Activated T-helper 1 cell treated with anti-CD3 and anti-CD28 coated beads, Interleukin-12 subunit alpha, Interleukin-12 subunit beta, Interleukin-2, Interleukin-4 antibody, amounts not matched to agents 30 ng/mL and 10 ng/mL and 1 ng/mL, durations not matched to agents 14 hours and 24 hours and 36 hours (primary cell): ENCODE data around the gene OR4K15. TPM values are rescaled to one million over a fixed set of nuclear protein-coding genes. Genes with fewer than 3 reads are reported as not detected.
"Not testable (repeated sequence)": the region's sequence is repeated elsewhere in the genome, so short reads cannot be mapped to it uniquely, and the experiment has no call there.

Experiments used
- DNase-seq: peaks from one replicate; pipeline ENCODE4 v3.0.0; 2021; ENCODE audit warnings: low spot score
- H3K27ac Mint-ChIP-seq: one replicate; pipeline ENCODE4 v1.8.0; 2021; ENCODE audit warnings: mild to moderate bottlenecking, mixed read lengths
- H3K27me3 Mint-ChIP-seq: one replicate; pipeline ENCODE4 v1.8.0; 2022; ENCODE audit warnings: mild to moderate bottlenecking, moderate library complexity, mixed read lengths; ENCODE audit not compliant: insufficient read depth
- H3K36me3 Mint-ChIP-seq: one replicate; pipeline ENCODE4 v1.8.0; 2021; ENCODE audit warnings: low read depth, mixed read lengths
- H3K4me1 Mint-ChIP-seq: one replicate; pipeline ENCODE4 v1.8.0; 2021; ENCODE audit warnings: low read depth, mixed read lengths
- H3K4me3 Mint-ChIP-seq: one replicate; pipeline ENCODE4 v1.8.0; 2021; ENCODE audit warnings: mild to moderate bottlenecking, moderate library complexity, mixed read lengths
- H3K9me3 Mint-ChIP-seq: one replicate; pipeline ENCODE4 v1.8.0; 2021; ENCODE audit warnings: mixed read lengths
- intact Hi-C: fragments of 100-400 bp; cut with micrococcal nuclease; formaldehyde crosslinking; loops from one replicate; pipeline ENCODE4 v1.15.1; 2024
- total RNA-seq: library from RNA; stranded (reverse); gene quantifications from 2 replicates; pipeline ENCODE4 v1.2.3, GENCODE V29; 2022

The OR4K15 gene, protein sequence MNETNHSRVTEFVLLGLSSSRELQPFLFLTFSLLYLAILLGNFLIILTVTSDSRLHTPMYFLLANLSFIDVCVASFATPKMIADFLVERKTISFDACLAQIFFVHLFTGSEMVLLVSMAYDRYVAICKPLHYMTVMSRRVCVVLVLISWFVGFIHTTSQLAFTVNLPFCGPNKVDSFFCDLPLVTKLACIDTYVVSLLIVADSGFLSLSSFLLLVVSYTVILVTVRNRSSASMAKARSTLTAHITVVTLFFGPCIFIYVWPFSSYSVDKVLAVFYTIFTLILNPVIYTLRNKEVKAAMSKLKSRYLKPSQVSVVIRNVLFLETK
- not detected in 2 replicates for total RNA-seq

DNA sequence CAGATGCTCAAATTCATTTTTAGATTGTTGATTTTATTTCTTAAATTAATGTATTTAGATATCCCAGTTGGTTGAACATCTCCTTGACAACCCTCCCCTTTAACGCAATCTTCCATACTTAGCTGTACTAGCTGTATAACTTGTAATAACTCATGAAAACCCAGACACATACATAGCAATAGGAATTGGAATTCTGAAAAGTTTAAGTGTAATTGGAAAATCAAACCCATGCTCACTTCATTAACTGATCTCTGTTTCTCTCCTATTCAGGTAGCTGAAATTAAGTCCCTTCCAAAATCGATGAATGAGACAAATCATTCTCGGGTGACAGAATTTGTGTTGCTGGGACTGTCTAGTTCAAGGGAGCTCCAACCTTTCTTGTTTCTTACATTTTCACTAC, at the start of gene OR4K15:
TSS of gene OR4K15 (plus strand) at position 301 of the 400 bp plus-strand sequence. CDS start at position 301, 0 bp downstream.
- no peak for DNase-seq
- peaks cover 2% of the 10 kb centered on the region for H3K9me3 Mint-ChIP-seq
- intact Hi-C loops, result no loop called here
- peaks cover 3% of the 10 kb centered on the region for H3K27me3 Mint-ChIP-seq
- peaks cover 11% of the 10 kb centered on the region for H3K4me1 Mint-ChIP-seq
- H3K27ac Mint-ChIP-seq, result no peak within 1 kb of the TSS
- no peaks in the 10 kb centered on the region for H3K36me3 Mint-ChIP-seq
- peak within 1 kb of the TSS; percentile 17 for H3K4me3 Mint-ChIP-seq

DNA sequence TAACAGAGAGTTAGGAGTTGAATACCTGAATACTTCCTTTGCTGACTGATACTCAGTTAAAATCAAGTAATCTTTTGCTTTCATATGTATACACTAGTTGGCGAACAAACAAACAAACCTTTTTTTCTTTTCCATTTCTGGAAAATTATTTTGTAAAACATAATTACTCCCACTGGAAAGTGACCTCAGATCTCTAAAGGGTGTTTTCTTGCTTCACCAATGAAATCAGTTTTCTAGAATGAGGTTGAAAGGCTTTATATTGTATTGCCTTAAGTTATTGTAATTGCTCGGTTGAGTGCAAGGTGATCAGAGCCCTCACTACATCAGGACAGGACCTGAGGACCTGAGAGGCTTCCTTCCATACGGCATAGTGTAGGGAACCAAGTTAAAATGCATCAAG, 44.8 kb upstream of the OR4K15 start, which contains the start of gene OR4K1:
TSS of gene OR4K1 (plus strand) at position 301 of the 400 bp plus-strand sequence. CDS start 4,750 bp downstream, outside the sequence.
- H3K27me3 Mint-ChIP-seq, result no peaks in the 10 kb centered on the region
- no peaks in the 10 kb centered on the region for H3K9me3 Mint-ChIP-seq
- no peak within 1 kb of the TSS for H3K4me3 Mint-ChIP-seq
- intact Hi-C loops, result no loop called here
- no peak for DNase-seq
- H3K36me3 Mint-ChIP-seq, result no peaks in the 10 kb centered on the region
- H3K4me1 Mint-ChIP-seq, result no peaks in the 10 kb centered on the region
- no peak within 1 kb of the TSS for H3K27ac Mint-ChIP-seq

DNA sequence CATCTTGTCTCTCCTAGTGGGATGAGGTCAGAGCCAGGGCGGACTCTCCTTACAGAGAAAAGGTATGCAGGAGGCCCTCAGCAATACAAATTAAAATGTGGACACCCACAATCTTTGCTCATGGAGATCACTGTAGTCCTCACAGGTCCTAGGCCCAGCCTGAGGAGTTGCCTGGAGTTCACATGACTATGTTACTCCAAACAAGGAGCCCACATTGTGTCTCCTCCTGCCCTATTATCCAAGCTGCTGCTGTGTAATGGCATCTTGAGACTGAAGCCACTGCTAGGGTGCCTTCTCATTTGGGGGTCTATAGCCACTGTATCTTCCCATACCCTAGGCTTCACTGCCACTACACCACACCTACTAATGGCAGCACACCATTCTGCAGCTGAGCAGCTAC, 33.7 kb upstream of the OR4K15 start:
- intact Hi-C loops, result no loop called here
- Mint-ChIP-seq H3K4me1 (no peaks in the 10 kb centered on the region), H3K27ac (no peak overlapping the region), H3K27me3 (no peaks in the 10 kb centered on the region), H3K36me3 (no peaks in the 10 kb centered on the region), H3K9me3 (no peaks in the 10 kb centered on the region), H3K4me3 (no peak overlapping the region)
- no peak for DNase-seq

DNA sequence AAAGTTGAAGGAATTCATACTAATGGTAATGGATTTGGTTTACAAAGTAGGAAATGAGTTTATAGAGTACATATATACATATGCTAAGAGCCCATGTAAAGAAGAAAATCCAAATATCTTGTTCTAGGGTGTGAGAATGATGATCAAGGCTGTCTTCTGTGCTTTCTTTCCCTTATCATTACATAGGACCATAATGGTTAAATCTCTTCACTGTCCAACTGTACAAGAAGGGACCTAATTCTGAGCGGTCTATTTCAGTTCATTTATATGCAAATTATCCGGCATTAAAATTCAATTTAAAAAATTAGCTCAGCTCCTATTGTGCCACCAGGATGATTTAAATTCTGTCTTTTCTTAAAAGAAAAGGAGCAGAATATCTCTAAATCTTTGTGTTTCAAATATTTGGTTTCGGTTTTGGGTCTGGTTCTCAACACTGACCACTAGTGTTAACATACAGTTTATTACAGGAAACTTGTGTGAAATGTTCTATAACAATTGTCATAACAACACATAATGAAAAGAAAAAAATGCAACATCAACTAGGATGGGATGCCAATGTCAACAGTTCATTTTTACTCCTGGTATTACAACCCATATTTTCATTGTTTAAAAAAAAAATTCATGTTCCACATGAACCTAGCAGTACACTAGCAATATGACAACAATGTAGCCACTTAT, 27.8 kb upstream of the OR4K15 start:
- no peaks in the 10 kb centered on the region for H3K9me3 Mint-ChIP-seq
- DNase-seq, result no peak
- no peaks in the 10 kb centered on the region for H3K36me3 Mint-ChIP-seq
- no peak overlapping the region for H3K4me3 Mint-ChIP-seq
- H3K4me1 Mint-ChIP-seq, result no peaks in the 10 kb centered on the region
- intact Hi-C loops, result no loop called here
- H3K27me3 Mint-ChIP-seq, result no peaks in the 10 kb centered on the region
- no peak overlapping the region for H3K27ac Mint-ChIP-seq

DNA sequence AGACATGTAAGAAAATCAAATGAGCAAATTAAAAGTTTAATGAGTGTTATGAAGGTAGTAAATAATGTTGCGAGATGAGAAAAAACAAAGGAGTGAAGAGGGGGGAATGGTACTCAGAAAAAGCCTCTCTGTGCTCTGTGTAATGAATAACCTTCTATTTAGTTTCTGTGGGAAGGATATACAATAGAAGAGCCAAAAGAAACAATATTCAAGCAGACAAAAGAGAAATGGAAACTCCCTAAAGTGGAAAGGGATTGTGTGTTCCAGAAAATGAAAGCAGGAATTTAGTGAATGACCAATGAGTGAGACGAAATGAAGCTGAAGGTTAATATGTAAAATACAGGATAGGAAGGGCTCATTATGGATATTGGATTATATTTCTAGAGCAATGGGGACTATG, 26.2 kb upstream of the OR4K15 start:
- H3K4me1 Mint-ChIP-seq, result no peaks in the 10 kb centered on the region
- H3K4me3 Mint-ChIP-seq, result no peak overlapping the region
- no peaks in the 10 kb centered on the region for H3K9me3 Mint-ChIP-seq
- no peaks in the 10 kb centered on the region for H3K36me3 Mint-ChIP-seq
- DNase-seq, result no peak
- no peaks in the 10 kb centered on the region for H3K27me3 Mint-ChIP-seq
- no peak overlapping the region for H3K27ac Mint-ChIP-seq
- intact Hi-C loops, result no loop called here

DNA sequence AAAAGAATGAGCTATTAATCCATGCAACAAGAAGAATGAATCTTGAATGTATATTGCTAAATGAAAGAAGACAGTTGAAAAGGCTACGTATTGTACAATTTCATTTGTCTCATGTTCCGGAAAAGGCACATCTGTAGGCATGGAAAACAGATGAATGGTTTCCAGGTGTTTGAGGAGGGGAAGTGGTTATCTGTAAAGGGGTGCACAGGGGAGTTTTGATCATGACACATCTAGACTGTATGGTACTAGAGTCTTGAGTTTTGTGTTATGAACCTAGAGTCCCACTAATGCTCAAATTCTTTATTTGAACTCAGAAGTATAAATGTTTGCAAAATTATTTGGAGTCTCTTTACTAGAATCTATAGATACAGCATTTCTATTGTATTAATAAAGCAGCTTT, 5.7 kb upstream of the OR4K15 start:
- H3K4me3 Mint-ChIP-seq, H3K9me3 Mint-ChIP-seq, intact Hi-C loops, H3K27me3 Mint-ChIP-seq, H3K36me3 Mint-ChIP-seq, DNase-seq, H3K4me1 Mint-ChIP-seq, H3K27ac Mint-ChIP-seq: not testable (repeated sequence)

DNA sequence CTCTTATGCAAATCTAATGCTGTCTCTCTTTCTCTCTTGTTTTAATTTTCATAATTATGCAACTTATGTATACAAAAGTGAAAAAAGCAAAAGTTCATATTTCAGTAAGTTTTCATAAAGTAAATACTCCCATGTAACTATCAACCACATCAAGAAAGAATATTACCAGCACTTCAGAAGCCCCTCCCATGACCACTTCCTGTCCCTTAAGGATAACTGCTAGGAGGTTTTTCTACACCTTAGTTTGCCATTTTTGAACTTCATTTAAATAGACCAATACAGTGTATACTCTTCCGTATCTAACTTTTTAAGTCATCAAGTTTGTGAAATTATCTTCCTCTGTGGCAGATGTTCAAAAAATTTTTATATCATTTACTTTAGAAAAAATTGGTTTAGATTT, 547 bp upstream of the OR4K15 start:
- no peaks in the 10 kb centered on the region for H3K9me3 Mint-ChIP-seq
- H3K27me3 Mint-ChIP-seq, result peaks cover 4% of the 10 kb centered on the region
- peak overlapping the region; percentile 17 for H3K4me3 Mint-ChIP-seq
- H3K36me3 Mint-ChIP-seq, result no peaks in the 10 kb centered on the region
- intact Hi-C loops, result no loop called here
- peaks cover 11% of the 10 kb centered on the region for H3K4me1 Mint-ChIP-seq
- no peak overlapping the region for H3K27ac Mint-ChIP-seq
- DNase-seq, result peak; percentile 11

DNA sequence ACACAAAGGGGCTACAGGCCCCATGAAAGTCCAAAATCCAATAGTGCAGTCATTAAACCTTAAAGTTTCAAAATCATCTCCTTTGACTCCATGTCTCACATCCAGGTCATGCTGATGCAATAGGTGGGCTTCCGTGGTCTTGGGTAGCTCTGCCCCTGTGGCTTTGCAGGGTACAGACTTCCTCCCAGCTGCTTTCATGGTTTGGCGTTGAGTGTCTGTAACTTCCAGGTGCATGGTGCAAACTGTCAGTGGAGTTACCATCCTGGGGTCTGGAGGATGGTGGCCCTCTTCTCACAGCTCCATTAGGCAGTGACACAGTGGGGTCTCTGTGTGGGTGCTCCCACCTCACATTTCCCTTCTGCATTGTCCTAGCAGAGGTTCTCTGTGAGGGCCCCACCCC, 18.0 kb downstream of the OR4K15 start:
- intact Hi-C loops, result no loop called here
- H3K9me3 Mint-ChIP-seq, result peaks cover 11% of the 10 kb centered on the region
- no peaks in the 10 kb centered on the region for H3K4me1 Mint-ChIP-seq
- H3K36me3 Mint-ChIP-seq, result no peaks in the 10 kb centered on the region
- no peak overlapping the region for H3K4me3 Mint-ChIP-seq
- H3K27me3 Mint-ChIP-seq, result peaks cover 3% of the 10 kb centered on the region
- no peak for DNase-seq
- no peak overlapping the region for H3K27ac Mint-ChIP-seq

DNA sequence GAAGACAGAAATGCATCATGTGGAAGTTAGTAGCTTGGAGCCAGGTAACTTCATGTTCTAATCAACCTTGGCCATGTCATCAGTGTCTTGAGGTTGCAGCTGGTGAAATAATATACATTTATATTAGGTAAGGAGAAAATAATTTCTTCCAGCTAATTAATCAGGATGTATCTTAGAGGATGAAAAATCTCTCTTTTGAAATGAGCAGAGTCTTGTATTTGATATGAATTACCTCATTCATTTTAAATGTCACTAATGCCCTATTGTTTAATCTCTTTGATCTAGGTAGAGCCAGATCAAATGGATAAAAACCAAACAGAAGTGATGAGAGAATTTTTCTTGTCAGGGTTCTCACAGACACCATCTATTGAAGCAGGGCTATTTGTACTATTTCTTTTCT, 26.5 kb downstream of the OR4K15 start, which contains the start of gene OR4Q2:
TSS of gene OR4Q2 (plus strand) at position 301 of the 400 bp plus-strand sequence.
- no peak within 1 kb of the TSS for H3K4me3 Mint-ChIP-seq
- H3K9me3 Mint-ChIP-seq, result peaks cover 7% of the 10 kb centered on the region
- no peaks in the 10 kb centered on the region for H3K4me1 Mint-ChIP-seq
- H3K27me3 Mint-ChIP-seq, result no peaks in the 10 kb centered on the region
- H3K27ac Mint-ChIP-seq, result no peak within 1 kb of the TSS
- no peaks in the 10 kb centered on the region for H3K36me3 Mint-ChIP-seq
- DNase-seq, result no peak
- intact Hi-C loops, result no loop called here

DNA sequence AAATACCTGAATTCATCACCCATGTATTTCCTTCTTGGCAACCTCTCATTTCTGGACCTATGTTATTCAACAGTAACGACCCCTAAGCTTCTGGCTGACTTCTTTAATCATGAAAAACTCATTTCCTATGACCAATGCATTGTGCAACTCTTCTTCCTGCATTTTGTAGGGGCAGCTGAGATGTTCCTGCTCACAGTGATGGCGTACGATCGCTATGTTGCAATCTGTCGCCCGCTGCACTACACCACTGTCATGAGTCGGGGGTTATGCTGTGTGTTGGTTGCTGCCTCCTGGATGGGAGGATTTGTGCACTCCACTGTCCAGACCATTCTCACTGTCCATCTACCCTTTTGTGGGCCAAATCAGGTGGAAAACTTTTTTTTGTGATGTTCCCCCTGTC, 26.9 kb downstream of the OR4K15 start:
- Mint-ChIP-seq H3K4me1 (no peaks in the 10 kb centered on the region), H3K36me3 (no peaks in the 10 kb centered on the region), H3K27ac (no peak overlapping the region), H3K9me3 (peaks cover 7% of the 10 kb centered on the region), H3K4me3 (no peak overlapping the region), H3K27me3 (no peaks in the 10 kb centered on the region)
- intact Hi-C loops, result no loop called here
- DNase-seq, result no peak

DNA sequence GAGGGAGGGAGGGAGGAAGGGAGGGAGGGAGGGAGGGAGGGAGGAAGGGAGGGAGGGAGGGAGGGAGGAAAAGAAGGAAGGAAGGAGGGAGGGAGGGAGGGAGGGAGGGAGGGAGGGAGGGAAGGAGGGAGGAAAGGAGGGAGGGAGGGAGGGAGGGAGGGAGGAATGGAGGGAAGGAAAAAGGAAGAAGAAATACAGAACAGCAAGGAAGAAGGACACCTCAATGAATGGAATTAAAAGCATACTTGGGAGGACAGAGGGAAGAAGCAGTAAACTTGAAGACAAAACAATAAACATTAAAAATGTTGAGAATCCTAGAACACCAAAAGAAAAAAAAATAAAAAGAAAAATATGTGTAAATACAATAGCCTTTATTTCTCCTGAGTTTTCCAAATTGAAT, 32.8 kb downstream of the OR4K15 start:
- no peaks in the 10 kb centered on the region for H3K4me1 Mint-ChIP-seq
- intact Hi-C loops, result no loop called here
- H3K9me3 Mint-ChIP-seq, result peaks cover 12% of the 10 kb centered on the region
- no peak overlapping the region for H3K4me3 Mint-ChIP-seq
- no peaks in the 10 kb centered on the region for H3K36me3 Mint-ChIP-seq
- H3K27me3 Mint-ChIP-seq, result peaks cover 1% of the 10 kb centered on the region
- H3K27ac Mint-ChIP-seq, result no peak overlapping the region
- no peak for DNase-seq

DNA sequence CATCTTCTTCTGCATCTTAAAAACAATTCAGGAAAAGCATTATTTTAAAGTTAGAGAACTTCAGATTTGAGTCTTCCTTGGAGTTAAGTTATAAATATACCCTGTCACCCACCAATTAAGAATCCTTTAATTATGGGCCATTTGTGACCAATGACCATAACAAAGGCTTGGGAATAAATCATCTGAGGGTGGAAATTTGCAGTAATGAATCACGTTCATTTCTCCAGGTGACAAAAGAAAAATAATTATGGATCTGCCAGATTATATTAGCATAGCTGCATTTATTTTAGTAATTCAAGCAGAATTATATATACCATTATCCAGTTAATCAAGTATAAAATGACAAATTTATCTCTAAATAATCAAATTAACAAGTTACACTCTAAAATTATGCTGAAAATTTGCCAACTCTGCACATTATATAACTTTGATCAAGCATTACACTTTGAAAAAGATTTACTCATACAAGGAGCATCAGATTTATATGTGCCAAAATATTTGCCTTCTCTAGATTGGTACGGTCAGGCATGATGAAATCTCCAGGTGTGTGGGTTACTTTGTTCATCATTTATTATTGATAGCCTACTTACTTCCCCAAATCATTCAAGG, 44.0 kb downstream of the OR4K15 start, which contains the start of gene OR4K14:
TSS of gene OR4K14 (minus strand) at position 51 of the 609 bp plus-strand sequence. CDS start 4,114 bp downstream, outside the sequence.
- intact Hi-C loops, result no loop called here
- no peaks in the 10 kb centered on the region for H3K27me3 Mint-ChIP-seq
- no peaks in the 10 kb centered on the region for H3K9me3 Mint-ChIP-seq
- H3K4me3 Mint-ChIP-seq, result no peak within 1 kb of the TSS
- H3K4me1 Mint-ChIP-seq, result no peaks in the 10 kb centered on the region
- no peak for DNase-seq
- no peak within 1 kb of the TSS for H3K27ac Mint-ChIP-seq
- H3K36me3 Mint-ChIP-seq, result no peaks in the 10 kb centered on the region
